Fibroblast of mammary gland (primary cell): ENCODE measurements around the gene HSF2.

ENCODE experiments used
- DNase-seq: peaks from one replicate; pipeline ENCODE4 v3.0.0-alpha.2; 2010; ENCODE audit warnings: low read depth
- H3K4me3 ChIP-seq: 2 replicates; pipeline ENCODE4 v1.5.1; 2011; ENCODE audit warnings: low read depth, mild to moderate bottlenecking, low read length, moderate library complexity; ENCODE audit not compliant: control insufficient read depth
- CTCF ChIP-seq: conservative IDR thresholded peaks from 2 replicates; pipeline ENCODE4 v1.5.1; 2011; ENCODE audit warnings: low read depth, low read length, inconsistent platforms; ENCODE audit not compliant: control insufficient read depth, insufficient read depth

The HSF2 gene

GRCh38 chr6:122381494-122382265, 17.8 kb upstream of the HSF2 start:
- peak; percentile 81 for TF ChIP-seq CTCF
- no peak overlapping the region for H3K4me3 ChIP-seq
- peak; percentile 78 for DNase-seq

- H3K4me3 ChIP-seq, result no peak overlapping the region
- TF ChIP-seq CTCF, result no peak
- DNase-seq, result no peak
Observed at GRCh38 chr6:122385857-122386612, 13.4 kb upstream of the HSF2 start.

- no peak for DNase-seq
- H3K4me3 ChIP-seq, result no peak overlapping the region
- no peak for TF ChIP-seq CTCF
Observed at GRCh38 chr6:122388945-122389344, 10.5 kb upstream of the HSF2 start.

GRCh38 chr6:122389704-122390372, 9.6 kb upstream of the HSF2 start:
- TF ChIP-seq CTCF, result no peak
- no peak for DNase-seq

GRCh38 chr6:122392564-122393350, 6.7 kb upstream of the HSF2 start:
- no peak overlapping the region for H3K4me3 ChIP-seq
- no peak for TF ChIP-seq CTCF

More at GRCh38 chr6:122389704-122390372, 9.6 kb upstream of the HSF2 start:
- no peak overlapping the region for H3K4me3 ChIP-seq

GRCh38 chr6:122393351-122393896, 6.0 kb upstream of the HSF2 start:
- no peak overlapping the region for H3K4me3 ChIP-seq
- DNase-seq, result no peak
- no peak for TF ChIP-seq CTCF

More at GRCh38 chr6:122392564-122393350, 6.7 kb upstream of the HSF2 start:
- no peak for DNase-seq
